GM21529 (cell line): ENCODE data around the gene PTPRN2.
"Not testable (repeated sequence)": the region's sequence is repeated elsewhere in the genome, so short reads cannot be mapped to it uniquely, and the experiment has no call there.

ENCODE experiments used
- ATAC-seq: cut with Tn5 transposase; IDR thresholded peaks from one replicate; pipeline ENCODE4 v1.9.1; 2021; ENCODE audit not compliant: unreplicated experiment

PTPRN2 gene

DNA sequence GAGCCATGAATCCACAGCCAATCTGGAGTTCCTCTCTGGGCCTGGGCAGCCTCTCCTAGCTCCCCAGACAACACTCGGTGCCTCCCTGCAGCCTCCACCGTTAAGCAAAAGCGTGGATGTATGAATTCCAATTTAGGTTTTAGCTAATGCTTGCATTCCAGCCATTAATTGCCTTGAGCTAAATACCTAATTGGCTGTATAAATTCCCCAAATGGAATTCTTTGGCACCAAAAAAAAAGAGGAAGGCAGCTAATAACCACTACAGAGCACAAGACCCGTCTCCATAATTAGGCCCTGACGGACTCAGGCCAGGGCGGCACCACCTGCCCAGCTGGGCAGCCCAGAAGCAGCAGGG is 140.5 kb downstream of the PTPRN2 start:
- no peak for ATAC-seq

DNA sequence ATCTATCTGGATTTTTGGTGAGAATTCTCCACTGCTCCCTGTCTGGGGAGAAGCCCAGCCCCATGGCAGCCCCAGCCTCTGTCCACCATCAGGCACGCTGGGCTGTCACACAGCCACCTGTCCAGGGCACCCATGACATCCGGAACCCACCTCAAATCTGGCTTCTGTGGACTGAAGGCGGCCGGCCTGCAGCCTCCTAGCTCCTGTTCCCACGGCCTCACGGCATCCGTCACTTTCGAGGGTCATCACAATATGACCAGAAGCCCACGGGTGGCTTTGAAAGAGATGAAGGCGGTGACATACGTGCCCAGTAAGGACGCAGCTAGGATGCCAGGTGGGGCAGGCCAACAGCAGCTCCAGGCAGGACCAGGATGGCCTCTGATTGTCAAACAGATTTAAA is 140.9 kb downstream of the PTPRN2 start:
- no peak for ATAC-seq

DNA sequence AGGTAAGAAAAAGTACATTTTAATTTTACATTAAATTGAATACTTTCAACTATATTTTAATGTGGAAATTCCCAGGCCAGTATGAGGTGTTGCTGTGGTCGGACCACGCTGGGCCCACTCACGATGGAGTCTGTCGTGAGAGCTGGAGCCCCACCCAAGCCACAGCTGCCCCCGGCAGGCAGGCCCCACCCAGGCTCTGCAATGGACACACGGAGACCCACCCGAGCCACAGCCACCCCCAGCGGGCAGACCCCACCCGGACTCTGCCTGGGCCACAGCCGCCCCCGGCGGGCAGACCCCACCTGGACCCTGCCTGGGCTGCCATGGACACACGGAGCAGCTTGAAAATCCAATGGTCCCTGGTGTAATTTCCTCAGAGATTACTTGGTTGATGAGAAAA is 141.3 kb downstream of the PTPRN2 start:
- ATAC-seq: no peak

DNA sequence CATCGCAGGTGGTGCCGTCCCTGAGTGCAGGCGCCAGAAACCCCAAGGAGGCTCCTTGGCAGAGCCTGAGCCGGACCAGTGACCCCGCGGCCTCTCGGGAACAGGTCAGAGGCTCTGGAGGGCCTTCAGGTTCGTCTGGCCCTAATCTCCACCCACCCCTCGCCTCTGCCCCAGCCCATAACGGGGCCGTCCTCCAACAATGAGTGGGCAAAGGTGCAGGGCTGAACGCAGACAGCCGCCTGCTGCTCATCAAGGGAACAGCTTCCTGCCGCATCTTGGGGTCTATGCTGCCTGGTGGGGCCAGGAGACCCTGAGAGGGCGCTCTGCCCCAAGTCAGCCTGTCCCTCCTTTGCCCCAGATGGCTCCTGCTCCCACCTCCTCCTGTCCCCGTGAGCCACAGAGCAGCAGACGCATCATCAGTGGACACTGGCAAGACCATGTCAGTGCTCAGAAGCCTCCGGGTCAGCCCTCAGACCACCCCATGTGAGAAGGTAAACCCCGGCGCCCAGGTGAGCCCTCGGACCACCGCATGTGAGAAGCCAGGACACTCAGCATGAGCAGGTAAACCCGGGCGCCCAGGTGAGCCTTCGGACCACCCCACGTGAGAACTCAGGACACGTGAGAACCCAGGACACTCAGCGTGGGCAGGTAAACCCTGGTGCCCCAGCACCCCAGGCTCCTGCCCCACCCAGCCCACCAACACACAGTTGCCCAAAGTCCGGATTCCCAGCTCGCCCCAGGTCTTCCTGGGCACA is 142.0 kb downstream of the PTPRN2 start:
- no peak for ATAC-seq

DNA sequence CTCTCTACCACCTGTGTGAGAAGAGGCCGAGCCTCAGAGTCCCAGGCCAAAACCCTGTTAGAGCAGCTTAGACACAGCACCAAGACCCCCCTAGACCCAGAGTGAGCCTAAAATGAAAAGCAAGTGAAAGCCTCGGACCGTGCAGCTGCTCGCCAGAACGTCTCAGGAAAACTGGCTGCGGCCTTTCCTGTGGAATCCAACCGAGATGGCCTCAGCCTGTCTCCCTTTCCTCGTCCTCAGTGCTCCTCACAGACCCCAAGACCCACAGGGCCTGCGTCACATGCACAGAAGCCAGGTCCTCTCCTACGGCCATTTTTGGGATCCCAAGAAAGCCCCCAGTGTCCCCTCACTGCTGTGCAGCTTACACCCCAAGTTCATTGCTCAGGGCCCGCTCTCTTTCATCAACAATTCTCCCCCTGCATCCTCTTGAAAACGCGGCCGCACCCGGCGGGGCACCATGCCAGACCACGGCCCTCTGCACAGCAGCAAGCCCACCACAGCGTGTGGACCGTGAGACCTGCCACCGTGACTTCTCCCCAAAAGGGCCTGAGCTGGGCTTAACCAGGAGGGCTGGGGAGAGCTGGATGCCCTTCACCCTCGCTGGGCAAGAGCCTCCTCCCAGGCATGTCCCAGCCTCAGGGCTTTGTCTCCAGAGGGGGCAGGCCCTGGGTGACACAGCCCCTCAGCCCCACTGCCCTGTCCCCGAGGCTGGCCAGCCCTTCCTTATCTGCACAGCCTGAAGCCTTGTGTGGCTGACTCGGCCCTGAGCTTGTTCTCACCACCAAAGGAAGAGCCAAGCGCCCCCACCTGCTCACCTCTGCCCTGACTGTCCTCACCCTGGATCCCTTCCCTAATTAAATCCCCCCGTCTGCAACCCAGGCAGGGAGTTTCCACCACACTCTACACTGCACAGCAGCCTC is 142.9 kb downstream of the PTPRN2 start:
- ATAC-seq: no peak

DNA sequence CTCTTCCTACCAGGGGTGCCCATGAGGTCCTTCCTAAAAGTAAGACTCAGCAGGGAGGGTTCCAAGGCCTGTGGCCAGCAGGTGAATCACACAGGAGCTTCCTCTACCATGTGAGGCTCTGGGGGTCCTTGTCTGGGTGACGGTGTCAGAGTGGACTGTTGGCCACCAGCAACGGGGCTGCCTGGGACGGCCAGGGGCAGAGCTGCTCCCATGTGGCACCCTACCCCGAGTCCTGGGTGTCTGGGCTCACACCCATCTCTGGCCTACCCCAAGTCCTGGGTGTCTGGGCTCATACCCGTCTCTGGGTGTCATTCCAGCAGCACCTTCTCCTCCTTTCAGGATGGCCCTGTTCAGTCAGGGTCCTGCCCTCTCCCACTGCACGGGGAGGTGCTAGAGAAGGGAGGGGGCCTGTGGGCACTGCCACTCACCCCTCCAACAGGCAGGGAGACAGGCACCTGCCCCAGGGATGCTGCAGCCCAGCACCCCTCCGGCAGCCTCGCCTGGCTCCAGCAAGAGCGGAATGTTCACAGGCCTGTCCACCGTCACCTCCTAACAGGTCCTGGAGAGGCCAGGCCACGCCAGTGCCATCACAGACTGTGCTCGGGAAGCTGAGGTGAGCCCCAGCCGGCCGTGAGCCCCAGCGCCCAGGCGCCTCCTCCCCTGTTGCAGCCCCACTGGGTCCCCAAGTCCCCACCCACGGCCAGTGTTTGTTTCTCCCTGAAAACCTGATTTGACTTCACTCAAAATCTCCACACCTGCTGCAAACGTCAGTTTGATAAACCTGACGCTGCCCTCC is 143.7 kb downstream of the PTPRN2 start:
- no peak for ATAC-seq

DNA sequence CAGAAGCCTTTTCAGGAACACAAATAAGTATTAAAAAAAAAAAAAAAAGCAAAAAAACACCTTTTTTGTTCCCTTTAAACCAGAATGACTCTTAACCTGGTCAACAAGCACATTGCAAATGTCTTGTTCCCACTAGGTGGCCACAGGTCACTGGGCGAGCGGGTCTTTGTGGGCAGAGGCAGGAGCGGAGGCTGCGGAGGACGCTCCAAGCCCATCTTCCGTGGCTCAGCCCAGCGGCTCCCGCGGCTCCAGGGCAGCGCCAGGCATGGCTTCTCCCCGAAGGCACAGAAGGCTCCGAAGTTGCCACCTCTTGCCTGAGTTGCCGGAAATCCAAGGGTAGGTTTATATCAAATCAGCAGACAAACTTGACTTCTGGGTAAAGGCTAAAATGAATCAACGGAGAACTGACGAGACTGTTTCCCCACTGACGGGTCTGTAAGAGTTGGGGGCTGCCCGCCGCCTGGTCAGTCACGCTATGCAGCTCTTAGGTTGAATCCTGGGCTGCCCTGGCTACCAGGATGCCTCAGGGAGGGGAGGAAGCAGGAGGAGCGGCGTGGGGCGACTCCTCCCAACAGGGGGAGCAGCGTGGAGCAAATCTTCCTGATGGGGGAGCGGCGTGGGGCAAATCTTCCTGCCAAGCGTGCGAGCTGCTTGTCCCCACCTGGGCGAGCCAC is 144.5 kb downstream of the PTPRN2 start:
- no peak for ATAC-seq

DNA sequence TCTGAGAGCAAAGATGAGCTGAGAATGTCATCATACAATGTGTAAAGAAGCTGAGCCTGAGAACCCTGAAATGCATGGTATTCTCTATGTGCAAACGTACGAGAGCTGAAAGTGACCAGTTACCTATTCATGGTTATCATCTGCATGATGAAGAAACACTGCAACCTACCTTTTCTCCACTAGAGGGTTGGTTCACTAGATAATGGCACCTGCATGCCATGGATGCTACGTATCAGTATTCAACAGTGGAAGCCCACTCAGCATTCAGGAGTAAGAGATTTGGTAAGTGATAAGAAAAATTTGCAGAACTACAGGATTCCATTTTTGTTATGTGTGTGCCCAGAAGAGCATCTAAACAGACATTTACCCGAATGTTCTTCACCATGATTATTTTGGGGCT is 145.4 kb downstream of the PTPRN2 start:
- ATAC-seq: no peak

DNA sequence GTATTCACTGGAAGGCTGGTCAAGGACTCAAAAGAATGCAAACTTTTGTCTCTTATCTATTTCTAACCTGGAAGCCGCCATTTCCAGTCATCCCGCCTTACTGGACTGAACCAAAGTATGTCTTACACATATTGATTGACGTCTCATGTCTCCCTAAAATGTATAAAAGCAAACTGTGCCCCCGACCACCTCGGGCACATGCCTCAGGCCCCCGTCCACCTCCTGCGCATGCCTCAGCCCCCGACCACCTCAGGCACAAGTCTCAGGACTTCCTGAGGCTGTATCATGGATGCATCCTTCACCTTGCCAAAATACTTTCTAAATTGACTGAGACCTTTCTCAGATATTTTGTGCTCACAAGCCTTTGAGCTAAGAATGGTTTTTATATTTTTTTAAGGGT is 148.6 kb downstream of the PTPRN2 start:
- no peak for ATAC-seq

DNA sequence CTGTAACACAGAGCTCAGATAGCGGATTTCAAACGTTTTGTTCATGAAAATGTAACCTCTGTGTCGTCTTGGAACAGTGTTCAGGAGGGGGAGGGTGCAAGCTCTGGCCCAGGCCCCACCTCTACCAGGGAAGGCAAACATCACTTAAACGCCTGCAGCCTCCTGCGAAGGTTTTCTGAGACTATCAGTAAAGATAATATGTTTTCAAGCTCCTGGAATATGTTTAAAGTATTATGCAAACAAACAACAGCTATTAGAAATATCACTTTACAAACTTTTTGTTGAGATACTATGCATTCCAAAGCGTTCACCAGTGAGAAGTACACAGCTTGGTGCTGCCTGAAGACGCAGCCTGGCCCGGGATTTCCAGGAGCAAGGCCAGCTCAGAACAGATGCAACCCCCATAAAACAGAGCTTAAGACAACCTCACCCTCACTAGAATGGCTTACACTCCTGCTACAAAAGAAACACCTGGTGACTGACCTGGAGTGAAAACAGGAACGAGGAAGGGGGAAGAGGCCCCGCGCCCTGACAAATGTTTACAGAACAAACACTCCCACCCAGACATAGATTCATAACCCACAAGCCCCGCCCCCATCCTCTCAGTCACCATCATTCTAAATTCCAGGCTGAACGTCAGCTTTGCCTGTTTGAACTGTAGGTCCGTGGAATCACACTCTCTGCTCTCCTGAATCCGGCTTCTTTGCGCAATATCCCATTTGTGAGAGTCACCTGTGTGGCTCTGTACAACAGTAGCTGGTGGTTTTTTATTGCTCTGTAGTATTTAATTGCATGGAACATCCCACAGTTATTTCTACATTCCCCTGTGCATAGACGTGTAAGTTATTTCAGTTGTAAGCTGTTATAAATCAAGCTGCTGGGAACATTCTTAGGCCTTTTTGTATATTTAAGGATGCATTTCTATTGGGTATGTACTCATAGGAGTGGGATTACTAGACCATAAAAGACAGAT is 155.0 kb downstream of the PTPRN2 start:
- ATAC-seq: no peak

DNA sequence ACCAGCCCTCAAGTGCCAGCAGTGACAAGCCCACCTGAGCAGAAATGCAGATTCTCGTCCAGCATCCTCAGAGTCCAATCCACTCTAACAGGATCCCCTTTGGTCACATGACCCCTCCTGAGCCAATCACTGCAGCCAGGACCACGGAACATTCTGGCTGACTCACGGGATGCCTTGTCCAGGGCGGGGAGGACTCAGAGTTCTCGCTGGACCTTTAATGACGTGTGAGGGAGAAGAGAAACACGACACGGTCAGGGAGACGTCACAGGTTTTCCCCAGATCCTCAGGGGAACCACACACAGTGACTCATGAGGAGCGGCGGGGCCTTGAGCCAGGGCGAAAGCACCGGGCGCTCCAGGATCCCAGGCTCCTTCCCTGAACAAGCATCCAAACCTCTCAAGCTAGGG is 155.7 kb downstream of the PTPRN2 start:
- no peak for ATAC-seq

DNA sequence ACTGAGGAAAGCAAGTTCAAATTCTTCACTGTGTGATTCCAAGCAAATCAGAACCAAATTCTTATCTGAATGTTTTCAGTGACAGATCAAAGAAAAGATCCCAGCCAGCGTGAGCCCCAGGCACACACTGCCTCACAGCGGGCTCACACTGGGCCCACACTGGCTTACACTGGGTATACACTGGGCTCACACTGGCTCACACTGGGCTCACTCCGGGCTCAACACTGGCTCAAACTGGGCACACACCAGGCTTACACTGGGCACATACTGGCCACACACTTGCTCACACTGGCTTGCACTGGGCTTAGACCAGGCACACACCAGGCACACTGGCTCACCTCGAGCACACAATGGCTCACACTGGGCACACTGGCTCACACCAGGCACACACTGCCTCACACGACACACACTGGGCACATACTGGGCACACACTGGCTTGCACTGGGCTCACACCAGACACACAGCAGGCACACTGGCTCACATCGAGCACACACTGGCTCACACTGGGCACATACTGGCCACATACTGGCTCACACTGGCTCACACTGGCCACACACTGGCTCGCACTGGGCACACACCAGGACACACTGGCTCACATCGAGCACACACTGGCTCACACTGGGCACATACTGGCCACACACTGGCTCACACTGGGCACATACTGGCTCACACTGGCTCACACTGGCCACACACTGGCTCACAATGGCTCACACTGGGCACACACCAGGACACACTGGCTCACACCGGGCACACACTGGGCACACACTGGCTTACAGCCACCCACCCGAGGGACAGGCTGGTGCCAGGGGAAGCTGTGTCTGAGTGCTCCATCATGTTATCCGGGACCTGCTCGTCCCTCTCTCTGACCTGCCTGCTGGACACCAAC is 156.3 kb downstream of the PTPRN2 start:
- ATAC-seq: no peak

DNA sequence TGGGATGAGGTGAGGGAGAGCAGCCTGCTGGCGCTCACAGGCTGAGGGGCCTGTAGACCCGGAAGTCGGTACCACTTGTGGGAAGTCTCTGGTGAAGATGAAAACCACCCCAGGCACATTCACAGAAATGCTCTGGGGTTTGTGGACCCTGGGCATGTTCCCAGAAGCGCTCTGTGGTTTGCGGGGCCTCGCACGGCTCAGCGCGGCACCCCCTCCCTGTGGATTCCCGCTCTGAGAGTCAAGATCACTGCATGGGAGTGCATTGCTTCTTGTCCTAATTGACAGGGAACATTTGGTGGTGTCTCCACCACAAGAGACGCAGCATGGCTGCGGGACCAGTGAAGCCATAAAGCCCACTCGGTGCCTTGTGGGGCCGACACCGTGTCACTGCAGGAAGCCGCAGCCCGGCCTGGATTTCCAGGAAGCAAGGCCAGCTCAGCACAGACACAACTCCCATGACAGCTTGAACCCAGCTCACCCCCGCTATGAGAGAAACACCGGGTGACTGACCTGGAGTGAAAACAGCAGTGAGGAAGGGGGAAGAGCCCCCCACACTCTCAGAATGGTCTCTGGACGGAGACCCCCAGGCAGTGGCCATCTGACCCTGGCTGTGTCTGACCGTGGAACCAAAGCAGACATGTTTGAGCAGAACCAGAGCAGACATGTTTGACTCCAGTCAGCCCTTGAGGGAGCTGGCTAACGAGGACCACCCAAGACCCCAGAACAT is 157.2 kb downstream of the PTPRN2 start:
- ATAC-seq: no peak

DNA sequence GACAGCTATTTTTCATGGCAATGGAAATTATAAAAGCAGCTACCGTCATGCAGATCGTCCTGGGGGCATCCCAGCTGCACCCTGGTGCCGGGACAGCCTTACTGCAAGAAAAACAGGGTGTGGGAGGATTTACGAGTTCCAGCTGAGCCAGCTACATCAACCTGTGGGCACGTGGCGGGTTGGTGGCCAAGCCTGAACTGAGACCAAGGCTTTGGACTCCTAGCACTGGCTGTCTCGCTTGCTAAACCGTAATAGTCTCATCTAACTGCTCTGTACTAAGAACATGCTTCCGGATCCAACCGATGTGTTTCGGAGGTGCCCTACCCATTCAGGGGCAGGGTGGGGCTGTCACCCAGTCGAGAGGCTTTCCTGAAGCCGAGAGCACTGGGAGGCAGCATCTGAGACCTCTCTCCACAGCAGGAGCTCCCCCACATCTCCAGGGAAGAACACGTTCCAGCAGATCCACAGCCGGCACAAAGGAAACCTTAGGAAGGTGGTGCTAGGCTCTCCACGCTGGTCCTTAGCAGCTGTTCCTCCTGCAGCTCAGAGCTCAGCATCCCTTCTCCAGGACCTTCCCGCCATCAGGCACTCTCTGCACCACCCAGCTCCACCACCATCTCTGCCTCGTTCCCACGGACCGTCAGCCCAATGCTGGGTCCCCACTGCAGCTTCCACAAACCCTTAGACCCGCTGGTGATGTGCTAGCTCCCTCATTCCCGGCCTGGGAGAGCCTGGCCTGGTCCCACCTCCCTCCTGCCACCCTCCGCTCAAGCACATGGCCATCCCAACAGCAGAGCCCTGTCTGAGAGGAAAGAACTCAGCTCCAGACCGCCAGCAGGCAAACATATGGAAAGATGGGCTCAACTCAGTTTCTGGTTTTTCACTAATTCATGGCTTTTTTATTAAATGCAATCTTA is 158.5 kb downstream of the PTPRN2 start:
- no peak for ATAC-seq

DNA sequence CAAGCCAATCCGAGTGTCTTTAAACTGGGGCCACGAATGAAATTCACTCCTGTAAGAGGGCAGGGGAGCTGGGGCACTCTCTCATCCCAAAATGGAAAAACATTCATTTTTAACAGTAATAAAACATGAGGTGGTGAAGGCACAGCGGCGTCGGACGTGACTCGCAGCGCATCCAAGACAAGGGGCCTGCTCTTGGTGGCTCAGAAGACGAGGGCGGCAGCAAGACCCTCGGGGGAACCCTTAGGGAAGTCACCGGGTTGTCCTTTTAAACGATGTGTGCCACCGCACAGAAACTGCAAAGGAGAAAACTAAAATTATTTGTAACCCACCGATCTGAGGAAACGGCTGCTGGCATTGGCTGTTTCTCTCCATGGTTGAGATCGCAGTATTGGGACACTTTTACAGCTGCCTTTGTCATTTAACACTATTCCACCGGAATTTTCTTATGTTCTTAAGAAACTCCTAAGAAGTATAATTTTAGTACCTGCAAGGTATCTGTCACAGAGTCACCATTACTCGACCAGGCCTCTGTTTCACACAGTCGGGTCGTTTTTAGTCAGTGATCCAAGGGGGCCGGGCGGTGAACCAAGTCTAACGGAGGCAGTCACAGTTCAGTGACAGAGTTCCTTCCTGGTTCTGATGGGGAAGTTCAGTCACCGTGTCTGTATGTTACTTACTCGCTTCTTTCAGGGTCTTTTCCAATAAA is 159.3 kb downstream of the PTPRN2 start:
- ATAC-seq: no peak

DNA sequence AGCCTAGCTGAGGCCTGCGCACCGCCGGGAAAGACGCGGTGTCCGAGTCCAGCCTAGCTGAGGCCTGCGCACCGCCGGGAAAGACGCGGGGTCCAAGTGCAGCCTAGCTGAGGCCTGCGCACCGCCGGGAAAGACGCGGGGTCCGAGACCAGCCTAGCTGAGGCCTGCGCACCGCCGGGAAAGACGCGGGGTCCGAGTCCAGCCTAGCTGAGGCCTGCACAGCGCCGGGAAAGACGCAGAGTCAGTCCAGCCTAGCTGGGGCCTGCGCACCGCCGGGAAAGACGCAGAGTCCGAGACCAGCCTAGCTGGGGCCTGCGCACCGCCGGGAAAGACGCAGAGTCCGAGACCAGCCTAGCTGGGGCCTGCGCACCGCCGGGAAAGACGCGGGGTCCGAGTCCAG is 161.9 kb downstream of the PTPRN2 start:
- ATAC-seq: not testable (repeated sequence)

DNA sequence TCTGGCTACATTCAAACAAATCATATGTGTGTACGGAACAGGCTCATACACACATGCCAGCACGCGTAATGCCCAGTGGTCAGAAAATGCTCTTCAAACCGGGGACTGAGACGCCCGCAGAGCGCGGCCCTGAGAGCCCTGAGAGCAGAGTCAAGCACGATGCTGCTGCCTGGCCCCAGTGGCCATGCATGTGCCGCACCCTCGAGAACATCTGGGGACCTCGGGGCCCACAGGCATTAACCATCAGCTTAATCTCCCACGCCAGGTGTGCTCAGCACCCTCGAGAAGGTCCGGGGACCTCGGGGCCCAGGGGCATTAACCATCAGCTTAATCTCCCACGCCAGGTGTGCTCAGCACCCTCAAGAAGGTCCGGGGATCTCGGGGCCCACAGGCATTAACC is 163.1 kb downstream of the PTPRN2 start:
- ATAC-seq: no peak
